T-cell (primary cell): ENCODE results near the gene DPY19L1. TPM values are rescaled to one million over a fixed set of nuclear protein-coding genes. Genes with fewer than 3 reads are reported as not detected.
A peak's percentile ranks its signal among the peaks of the same experiment; 100 is the strongest.
"Not testable (repeated sequence)": the region's sequence is repeated elsewhere in the genome, so short reads cannot be mapped to it uniquely, and the experiment has no call there.

ENCODE experiments used
- ATAC-seq, 4 experiments: fragments of 200-7000 bp in 3 of 4; fragments of 150-1000 bp in 1 of 4; cut with Tn5 transposase; replicated peaks in 1 of 4; 1 replicate in 3 of 4; 2 replicates in 1 of 4; pipeline ENCODE4 v1.10.0; 2021; ENCODE audit warnings: moderate library complexity in 3 of 4, mild to moderate bottlenecking in 2 of 4, moderate number of reproducible peaks in 1 of 4
- CTCF ChIA-PET, 2 donors: fragments of 300-600 bp; sonication (Branson Sonifier 250); formaldehyde crosslinking; loops; one replicate each; lab custom pipeline; 2022; ENCODE audit warnings: antibody characterized with exemption in 2 of 2; lab: Charles Lee
- POLR2A ChIA-PET, 2 donors: fragments of 300-600 bp; sonication (Branson Sonifier 250); formaldehyde crosslinking; loops; one replicate each; lab custom pipeline; 2022; ENCODE audit warnings: antibody characterized with exemption in 2 of 2; lab: Charles Lee
- DNase-seq, 35 experiments: peaks; one replicate each; pipeline versions ENCODE4 v3.0.0 to v3.0.0-alpha.2; 2013 to 2023
- H3K27ac ChIP-seq: one replicate; pipeline ENCODE4 v1.5.1; 2013; ENCODE audit warnings: low read length
- H3K27me3 ChIP-seq, 2 experiments: replicated peaks in 1 of 2; 1 replicate in 1 of 2; 2 replicates in 1 of 2; pipeline versions ENCODE4 v1.6.1 to v1.7.0; 2013; ENCODE audit warnings: low read length in 1 of 2, mixed read lengths in 1 of 2; ENCODE audit not compliant: control insufficient read depth in 2 of 2, insufficient read depth in 2 of 2; ENCODE audit errors: extremely low read depth in 1 of 2
- H3K36me3 ChIP-seq, 2 donors: 1 replicate in 1 of 2; 2 replicates in 1 of 2; pipeline versions ENCODE4 v1.6.1 to v1.7.0; 2013; ENCODE audit warnings: low read length in 1 of 2; ENCODE audit not compliant: control insufficient read depth in 2 of 2, insufficient read depth in 1 of 2; ENCODE audit errors: extremely low read depth in 1 of 2
- H3K4me1 ChIP-seq, 2 experiments: 1 replicate in 1 of 2; 2 replicates in 1 of 2; pipeline versions ENCODE4 v1.6.1 to v1.7.0; 2013; ENCODE audit warnings: low read length in 2 of 2, mixed read lengths in 1 of 2; ENCODE audit not compliant: insufficient read depth in 2 of 2, control insufficient read depth in 1 of 2; ENCODE audit errors: extremely low read depth in 1 of 2
- H3K4me3 ChIP-seq, 2 donors: 1 replicate in 1 of 2; 2 replicates in 1 of 2; pipeline versions ENCODE4 v1.5.1 to v1.7.0; 2013; ENCODE audit warnings: mild to moderate bottlenecking in 2 of 2, low read length in 1 of 2, moderate library complexity in 1 of 2; ENCODE audit not compliant: control insufficient read depth in 1 of 2; ENCODE audit errors: extremely low read depth in 1 of 2
- H3K9me3 ChIP-seq: 2 replicates; pipeline ENCODE4 v1.7.0; 2013
- H3K27ac Mint-ChIP-seq, 2 donors: one replicate each; pipeline ENCODE4 v1.8.0; 2020 to 2021; ENCODE audit warnings: mild to moderate bottlenecking in 2 of 2, mixed read lengths in 2 of 2
- H3K27me3 Mint-ChIP-seq, 2 donors: one replicate each; pipeline ENCODE4 v1.8.0; 2021 to 2022; ENCODE audit warnings: mixed read lengths in 2 of 2
- H3K36me3 Mint-ChIP-seq: one replicate; pipeline ENCODE4 v1.8.0; 2021; ENCODE audit warnings: mixed read lengths
- H3K4me1 Mint-ChIP-seq, 3 donors: one replicate each; pipeline ENCODE4 v1.8.0; 2020 to 2022; ENCODE audit warnings: mixed read lengths in 3 of 3, mild to moderate bottlenecking in 1 of 3
- H3K4me3 Mint-ChIP-seq, 3 donors: one replicate each; pipeline ENCODE4 v1.8.0; 2020 to 2022; ENCODE audit warnings: mild to moderate bottlenecking in 3 of 3, mixed read lengths in 3 of 3, moderate library complexity in 3 of 3
- H3K9me3 Mint-ChIP-seq, 3 donors: one replicate each; pipeline ENCODE4 v1.8.0; 2020 to 2022; ENCODE audit warnings: mixed read lengths in 3 of 3
- WGBS: methylation state at CpG from one replicate; pipeline ENCODE4 v1.1.5; 2013; ENCODE audit warnings: missing lambda C conversion rate; ENCODE audit not compliant: insufficient coverage; 5-methylcytosine and 5-hydroxymethylcytosine counted together
- total RNA-seq, 35 experiments: library from RNA in 6 of 35; stranded (reverse) in 6 of 35; fragments of 120-200 nt in 1 of 35; gene quantifications; one replicate each; pipeline versions ENCODE4 v1.2.1 to v1.2.4 and lab custom pipeline; 2013 to 2026

The DPY19L1 gene
- total RNA-seq, 5 donors from 2014 or later (not counting 1 experiment from before 2014, with no cell fraction given): 6.6 to 10.5 (median 10.3) TPM

- H3K36me3 ChIP-seq, ATAC-seq, H3K9me3 ChIP-seq, H3K4me1 ChIP-seq, H3K27me3 Mint-ChIP-seq, H3K9me3 Mint-ChIP-seq, H3K27ac Mint-ChIP-seq, H3K4me3 Mint-ChIP-seq, POLR2A ChIA-PET, DNase-seq, H3K4me3 ChIP-seq, CTCF ChIA-PET, H3K4me1 Mint-ChIP-seq, H3K27ac ChIP-seq, H3K27me3 ChIP-seq: not testable (repeated sequence)
- H3K36me3 Mint-ChIP-seq: peaks cover 19% of the 10 kb centered on the region
- WGBS: 100% methylated on average over 1 of the region's 1 CpG
Measured at GRCh38 chr7:35003177-35003650, 34.1 kb downstream of the DPY19L1 start.

- H3K4me1 Mint-ChIP-seq, CTCF ChIA-PET, H3K9me3 Mint-ChIP-seq, H3K4me3 Mint-ChIP-seq, H3K27ac ChIP-seq, ATAC-seq, DNase-seq, H3K9me3 ChIP-seq, H3K27me3 Mint-ChIP-seq, H3K4me1 ChIP-seq, POLR2A ChIA-PET, H3K27ac Mint-ChIP-seq, H3K4me3 ChIP-seq, H3K36me3 ChIP-seq, H3K27me3 ChIP-seq: not testable (repeated sequence)
- 100% methylated on average over 1 of the region's 6 CpGs for WGBS
- H3K36me3 Mint-ChIP-seq: peaks cover 19% of the 10 kb centered on the region
Measured at GRCh38 chr7:34998335-34998734, 39.0 kb downstream of the DPY19L1 start.

- Mint-ChIP-seq H3K36me3 (peaks cover 12% of the 10 kb centered on the region), H3K4me1 (peaks cover 0 to 15% (median 4%) of the 10 kb centered on the region in 3 donors)
- H3K4me1 ChIP-seq, POLR2A ChIA-PET, H3K27ac Mint-ChIP-seq, H3K9me3 ChIP-seq, H3K9me3 Mint-ChIP-seq, H3K27me3 Mint-ChIP-seq, ATAC-seq, H3K36me3 ChIP-seq, H3K27me3 ChIP-seq, H3K4me3 Mint-ChIP-seq, H3K4me3 ChIP-seq, CTCF ChIA-PET, H3K27ac ChIP-seq, DNase-seq: not testable (repeated sequence)
- 71% methylated on average over 1 of the region's 5 CpGs for WGBS
Measured at GRCh38 chr7:34996423-34997090, 40.7 kb downstream of the DPY19L1 start.

GRCh38 chr7:34995757-34996156 lies 41.5 kb downstream of the DPY19L1 start:
- ChIA-PET CTCF (interaction anchor here in 1 of 2 donors (0.6 kb wide), 1 partner anchor 9 kb away, joined by 4 read pairs; no protein-coding TSS in a partner anchor), POLR2A (interaction anchor here in 1 of 2 donors (0.6 kb wide), 1 partner anchor 20 kb away, joined by 3 read pairs; no protein-coding TSS in a partner anchor)
- Mint-ChIP-seq H3K27me3 (no peaks in the 10 kb centered on the region), H3K4me1 (peaks cover 4 to 22% (median 5%) of the 10 kb centered on the region in 3 donors), H3K27ac (no peak overlapping the region), H3K4me3 (no peak overlapping the region), H3K9me3 (no peaks in the 10 kb centered on the region), H3K36me3 (peaks cover 12% of the 10 kb centered on the region)
- Histone ChIP-seq H3K4me3 (no peak overlapping the region), H3K27me3 (no peaks in the 10 kb centered on the region), H3K27ac (no peak overlapping the region), H3K4me1 (peaks cover 0 to 6% of the 10 kb centered on the region in 2 experiments), H3K36me3 (no peaks in the 10 kb centered on the region), H3K9me3 (no peaks in the 10 kb centered on the region)
- no CpG with 5 or more reads among the region's 7 CpGs for WGBS
- ATAC-seq (no peak), DNase-seq (no peak)

GRCh38 chr7:34991938-34992840 lies 45.1 kb downstream of the DPY19L1 start:
- peak overlapping the region; percentile 70 for H3K27ac ChIP-seq
- DNase-seq: peak in 30 of 35 experiments; percentile 4 to 52 (median 19)
- peaks cover 0 to 6% of the 10 kb centered on the region in 2 experiments for H3K4me1 ChIP-seq
- Mint-ChIP-seq H3K4me3 (peak overlapping the region; percentile 37 to 82 (median 66)), H3K4me1 (peaks cover 4 to 25% (median 7%) of the 10 kb centered on the region in 3 donors), H3K36me3 (peaks cover 7% of the 10 kb centered on the region), H3K27me3 (no peaks in the 10 kb centered on the region), H3K9me3 (no peaks in the 10 kb centered on the region), H3K27ac (peak overlapping the region in 1 of 2 donors; percentile 98)
- no peaks in the 10 kb centered on the region for H3K27me3 ChIP-seq
- 38% methylated on average over 7 of the region's 12 CpGs for WGBS
- ChIA-PET POLR2A (no interaction called here), CTCF (no interaction called here)
- H3K4me3 ChIP-seq: peak overlapping the region in 1 of 2 donors; percentile 21
- H3K9me3 ChIP-seq: no peaks in the 10 kb centered on the region
- ATAC-seq: peak; percentile 67 to 97 (median 90)
- no peaks in the 10 kb centered on the region for H3K36me3 ChIP-seq

- H3K4me3 Mint-ChIP-seq, H3K36me3 ChIP-seq, H3K27ac Mint-ChIP-seq, H3K4me1 ChIP-seq, CTCF ChIA-PET, H3K9me3 Mint-ChIP-seq, H3K4me3 ChIP-seq, H3K27me3 Mint-ChIP-seq, POLR2A ChIA-PET, H3K27ac ChIP-seq, ATAC-seq, DNase-seq, H3K9me3 ChIP-seq, H3K27me3 ChIP-seq: not testable (repeated sequence)
- H3K4me1 Mint-ChIP-seq: peaks cover 4 to 25% (median 7%) of the 10 kb centered on the region in 3 donors
- peaks cover 13% of the 10 kb centered on the region for H3K36me3 Mint-ChIP-seq
- no CpG with 5 or more reads among the region's 2 CpGs for WGBS
Measured at GRCh38 chr7:34988442-34989125, 48.7 kb downstream of the DPY19L1 start.
